ENCODE results near the gene A1CF.

GRCh38 chr10:50846753-50847152, 38.7 kb downstream of the A1CF start:
- TF ChIP-seq YY1 (IDR thresholded peaks at IDR 0.05; ENCODE audit: insufficient read depth, insufficient read length) (no peak), SUZ12 (IDR thresholded peaks at IDR 0.05; ENCODE audit: extremely low read depth, insufficient read depth, insufficient read length) (no peak), ZNF274 (IDR thresholded peaks at IDR 0.05; ENCODE audit: low read depth, low read length) (no peak)

Data from NT2/D1 (cell line).